H9 (cell line): ENCODE data around the gene NUPR1. TPM values are rescaled to one million over a fixed set of nuclear protein-coding genes. Genes with fewer than 3 reads are reported as not detected.

Experiments
- DNase-seq: peaks from one replicate; pipeline ENCODE4 v3.0.0-alpha.2; 2017
- H2AFZ ChIP-seq: one replicate; pipeline ENCODE4 v1.6.1; 2013; ENCODE audit warnings: mild to moderate bottlenecking, low read length, control low read depth, moderate library complexity
- H2AK5ac ChIP-seq: 2 replicates; pipeline ENCODE4 v1.6.1; 2013; ENCODE audit warnings: low read length, control low read depth, mixed read lengths; ENCODE audit not compliant: insufficient read length
- H2BK120ac ChIP-seq: one replicate; pipeline ENCODE4 v1.6.1; 2013; ENCODE audit warnings: low read depth, mild to moderate bottlenecking, low read length, control low read depth, inconsistent platforms; ENCODE audit not compliant: poor library complexity, severe bottlenecking
- H2BK12ac ChIP-seq: 2 replicates; pipeline ENCODE4 v1.6.1; 2013; ENCODE audit warnings: low read length, control low read depth, mixed read lengths, low read depth; ENCODE audit not compliant: insufficient read length
- H2BK15ac ChIP-seq: 2 replicates; pipeline ENCODE4 v1.6.1; 2013; ENCODE audit warnings: low read depth, low read length, control low read depth
- H2BK20ac ChIP-seq: one replicate; pipeline ENCODE4 v1.6.1; 2013; ENCODE audit warnings: low read depth, mild to moderate bottlenecking, low read length, control low read depth, inconsistent platforms; ENCODE audit not compliant: poor library complexity, severe bottlenecking
- H2BK5ac ChIP-seq: 2 replicates; pipeline ENCODE4 v1.6.1; 2013; ENCODE audit warnings: low read length, control low read depth, mixed read lengths; ENCODE audit not compliant: insufficient read length
- H3K14ac ChIP-seq: 2 replicates; pipeline ENCODE4 v1.6.1; 2013; ENCODE audit warnings: low read length, control low read depth; ENCODE audit not compliant: insufficient read depth
- H3K18ac ChIP-seq: 2 replicates; pipeline ENCODE4 v1.6.1; 2013; ENCODE audit warnings: low read depth, mild to moderate bottlenecking, mixed read lengths, low read length, control low read depth; ENCODE audit not compliant: insufficient read length
- H3K23ac ChIP-seq: 2 replicates; pipeline ENCODE4 v1.6.1; 2013; ENCODE audit warnings: low read length, control low read depth, mixed read lengths, low read depth; ENCODE audit not compliant: insufficient read length
- H3K23me2 ChIP-seq: 2 replicates; pipeline ENCODE4 v1.6.1; 2013; ENCODE audit warnings: low read depth, mild to moderate bottlenecking, mixed read lengths, low read length, control low read depth; ENCODE audit not compliant: insufficient read length, poor library complexity, severe bottlenecking
- H3K27ac ChIP-seq: 2 replicates; pipeline ENCODE4 v1.5.1; 2013; ENCODE audit warnings: low read length, control low read depth, mixed read lengths, low read depth; ENCODE audit not compliant: insufficient read length
- H3K27me3 ChIP-seq: 2 replicates; pipeline ENCODE4 v1.6.1; 2013; ENCODE audit warnings: low read length, control low read depth, inconsistent platforms; ENCODE audit not compliant: insufficient read depth
- H3K4ac ChIP-seq: 2 replicates; pipeline ENCODE4 v1.6.1; 2013; ENCODE audit warnings: low read depth, mild to moderate bottlenecking, control low read depth, inconsistent platforms, low read length, moderate library complexity
- H3K4me1 ChIP-seq: 2 replicates; pipeline ENCODE4 v1.6.1; 2013; ENCODE audit warnings: low read length, control low read depth, inconsistent platforms; ENCODE audit not compliant: insufficient read depth
- H3K4me2 ChIP-seq: 2 replicates; pipeline ENCODE4 v1.6.1; 2013; ENCODE audit warnings: low read length, control low read depth, mixed read lengths; ENCODE audit not compliant: insufficient read length, insufficient read depth
- H3K56ac ChIP-seq: 2 replicates; pipeline ENCODE4 v1.6.1; 2013; ENCODE audit warnings: low read depth, mild to moderate bottlenecking, mixed read lengths, low read length, control low read depth; ENCODE audit not compliant: insufficient read length
- H3K79me1 ChIP-seq: 2 replicates; pipeline ENCODE4 v1.6.1; 2013; ENCODE audit warnings: low read depth, mild to moderate bottlenecking, moderate library complexity, low read length, control low read depth, inconsistent platforms; ENCODE audit not compliant: insufficient read depth, poor library complexity, severe bottlenecking
- H3K79me2 ChIP-seq: 2 replicates; pipeline ENCODE4 v1.6.1; 2013; ENCODE audit warnings: low read length, control low read depth, inconsistent platforms; ENCODE audit not compliant: insufficient read depth
- H3K9ac ChIP-seq: 2 replicates; pipeline ENCODE4 v1.6.1; 2013; ENCODE audit warnings: low read length, control low read depth, mixed read lengths; ENCODE audit not compliant: insufficient read length; ENCODE audit errors: extremely low read depth
- H3K9me3 ChIP-seq: one replicate; pipeline ENCODE4 v1.6.1; 2013; ENCODE audit warnings: low read depth, low read length, inconsistent platforms; ENCODE audit not compliant: control insufficient read depth
- H3T11ph ChIP-seq: one replicate; pipeline ENCODE4 v1.6.1; 2013; ENCODE audit warnings: mild to moderate bottlenecking, low read length, control low read depth, inconsistent platforms
- H4K20me1 ChIP-seq: one replicate; pipeline ENCODE4 v1.6.1; 2013; ENCODE audit not compliant: control insufficient read depth, insufficient read length, insufficient read depth
- H4K5ac ChIP-seq: 2 replicates; pipeline ENCODE4 v1.6.1; 2013; ENCODE audit warnings: low read depth, mild to moderate bottlenecking, mixed read lengths, low read length, control low read depth; ENCODE audit not compliant: insufficient read length
- H4K8ac ChIP-seq: replicated peaks from 2 replicates; pipeline ENCODE4 v1.6.1; 2013; ENCODE audit warnings: low read length, control low read depth, mixed read lengths, low read depth; ENCODE audit not compliant: insufficient read length
- H4K91ac ChIP-seq: 2 replicates; pipeline ENCODE4 v1.6.1; 2013; ENCODE audit warnings: low read depth, mild to moderate bottlenecking, moderate library complexity, mixed read lengths, low read length, control low read depth; ENCODE audit not compliant: insufficient read length
- H3K27ac Mint-ChIP-seq, 3 experiments: 2 replicates in 2 of 3; 3 replicates in 1 of 3; pipeline ENCODE4 v1.8.0; 2020 to 2021; ENCODE audit warnings: mixed read lengths in 3 of 3, mild to moderate bottlenecking in 1 of 3, moderate library complexity in 1 of 3
- H3K27me3 Mint-ChIP-seq: 2 replicates; pipeline ENCODE4 v1.8.0; 2021; ENCODE audit warnings: low read depth, mild to moderate bottlenecking, moderate library complexity, mixed read lengths
- H3K36me3 Mint-ChIP-seq, 3 experiments: 2 replicates in 2 of 3; 3 replicates in 1 of 3; pipeline ENCODE4 v1.8.0; 2020 to 2021; ENCODE audit warnings: low read depth in 3 of 3, mixed read lengths in 3 of 3; ENCODE audit not compliant: insufficient read depth in 1 of 3
- H3K4me1 Mint-ChIP-seq, 2 experiments: 2 replicates each; pipeline ENCODE4 v1.8.0; 2020; ENCODE audit warnings: mixed read lengths in 2 of 2
- H3K4me3 Mint-ChIP-seq, 2 experiments: 2 replicates in 1 of 2; 3 replicates in 1 of 2; pipeline ENCODE4 v1.8.0; 2020 to 2021; ENCODE audit warnings: mild to moderate bottlenecking in 2 of 2, mixed read lengths in 2 of 2, moderate library complexity in 1 of 2
- H3K9me3 Mint-ChIP-seq, 2 experiments: 2 replicates in 1 of 2; 3 replicates in 1 of 2; pipeline ENCODE4 v1.8.0; 2020; ENCODE audit warnings: mild to moderate bottlenecking in 2 of 2, mixed read lengths in 2 of 2, moderate library complexity in 1 of 2
- WGBS: extraction: QIAGEN DNeasy Blood & Tissue Kit; methylation state at CpG from one replicate; pipeline ENCODE4 v1.1.7; 2013; ENCODE audit warnings: missing lambda C conversion rate, low lambda C conversion rate, mixed read lengths; ENCODE audit not compliant: insufficient read length; ENCODE audit errors: extremely low coverage; 5-methylcytosine and 5-hydroxymethylcytosine counted together
- total RNA-seq: library from RNA; stranded (reverse); gene quantifications from 2 replicates; pipeline ENCODE4 v1.2.1, GENCODE V29; 2021
- TF ChIP-seq, protein P1 (sequence below): fragments of 200-600 bp; sonication (generic); conservative IDR thresholded peaks from 3 replicates; pipeline ENCODE4 v1.8.0; 2021; ENCODE audit warnings: antibody characterized with exemption, mild to moderate bottlenecking

Gene NUPR1
- total RNA-seq, 1 experiment from 2014 or later = 0.35 TPM

DNA sequence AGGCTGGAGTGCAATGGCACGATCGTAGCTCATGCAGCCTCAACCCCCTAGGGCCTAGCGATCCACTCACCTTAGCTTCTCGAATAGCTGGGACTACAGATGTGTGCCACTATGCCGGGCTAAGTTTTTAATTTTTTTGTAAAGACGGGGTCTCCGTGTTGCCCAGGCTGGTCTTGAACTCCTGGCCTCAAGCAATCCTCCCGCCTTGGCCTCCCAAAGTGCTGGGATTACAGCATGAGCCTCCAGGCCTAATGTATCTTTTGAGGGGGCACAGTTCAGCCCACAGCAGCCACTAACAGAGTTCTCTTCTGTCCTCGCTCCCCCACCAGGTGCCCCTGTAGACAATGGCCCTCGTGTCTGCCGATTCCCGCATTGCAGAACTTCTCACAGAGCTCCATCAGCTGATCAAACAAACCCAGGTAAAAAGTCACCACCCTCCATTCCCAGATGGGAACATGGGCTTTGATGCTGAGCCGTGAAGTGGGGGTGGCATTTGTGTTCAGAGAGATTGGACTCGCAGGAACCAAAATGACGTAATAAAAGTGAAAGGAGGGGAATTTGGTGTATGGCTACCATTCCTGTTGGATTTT lies 42.0 kb upstream of the NUPR1 start:
- Histone ChIP-seq H3K9ac (no peak overlapping the region), H3K23ac (no peak overlapping the region), H3K14ac (no peak overlapping the region), H3K27ac (no peak overlapping the region), H3K18ac (no peak overlapping the region), H3K56ac (no peak overlapping the region), H2BK12ac (no peak overlapping the region), H4K5ac (no peak overlapping the region), H3K79me1 (no peaks in the 10 kb centered on the region), H3K79me2 (no peaks in the 10 kb centered on the region), H3K4me2 (no peak overlapping the region), H3K9me3 (no peaks in the 10 kb centered on the region), H3T11ph (no peak overlapping the region), H2BK120ac (no peak overlapping the region), H3K27me3 (no peaks in the 10 kb centered on the region), H4K20me1 (no peaks in the 10 kb centered on the region), H2AK5ac (no peak overlapping the region), H2AFZ (no peak overlapping the region), H3K4me1 (no peaks in the 10 kb centered on the region), H2BK15ac (no peak overlapping the region), H3K4ac (no peak overlapping the region), H4K91ac (no peak overlapping the region), H4K8ac (no peak overlapping the region), H3K23me2 (no peaks in the 10 kb centered on the region), H2BK20ac (no peak overlapping the region), H2BK5ac (no peak overlapping the region)
- Mint-ChIP-seq H3K27ac (peak overlapping the region in 1 of 3 experiments; percentile 28; a peak in 1 of 7 replicates), H3K27me3 (no peaks in the 10 kb centered on the region), H3K9me3 (no peaks in the 10 kb centered on the region), H3K36me3 (peaks cover 11 to 27% (median 12%) of the 10 kb centered on the region in 3 experiments; a peak in 6 of 7 replicates), H3K4me1 (no peaks in the 10 kb centered on the region), H3K4me3 (no peak overlapping the region)
- no peak for DNase-seq
- no CpG with 5 or more reads among the region's 15 CpGs for WGBS
- TF ChIP-seq, protein P1, sequence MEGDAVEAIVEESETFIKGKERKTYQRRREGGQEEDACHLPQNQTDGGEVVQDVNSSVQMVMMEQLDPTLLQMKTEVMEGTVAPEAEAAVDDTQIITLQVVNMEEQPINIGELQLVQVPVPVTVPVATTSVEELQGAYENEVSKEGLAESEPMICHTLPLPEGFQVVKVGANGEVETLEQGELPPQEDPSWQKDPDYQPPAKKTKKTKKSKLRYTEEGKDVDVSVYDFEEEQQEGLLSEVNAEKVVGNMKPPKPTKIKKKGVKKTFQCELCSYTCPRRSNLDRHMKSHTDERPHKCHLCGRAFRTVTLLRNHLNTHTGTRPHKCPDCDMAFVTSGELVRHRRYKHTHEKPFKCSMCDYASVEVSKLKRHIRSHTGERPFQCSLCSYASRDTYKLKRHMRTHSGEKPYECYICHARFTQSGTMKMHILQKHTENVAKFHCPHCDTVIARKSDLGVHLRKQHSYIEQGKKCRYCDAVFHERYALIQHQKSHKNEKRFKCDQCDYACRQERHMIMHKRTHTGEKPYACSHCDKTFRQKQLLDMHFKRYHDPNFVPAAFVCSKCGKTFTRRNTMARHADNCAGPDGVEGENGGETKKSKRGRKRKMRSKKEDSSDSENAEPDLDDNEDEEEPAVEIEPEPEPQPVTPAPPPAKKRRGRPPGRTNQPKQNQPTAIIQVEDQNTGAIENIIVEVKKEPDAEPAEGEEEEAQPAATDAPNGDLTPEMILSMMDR = no peak
